ENCODE data around the gene STAM.

GRCh38 chr10:17712053-17712452 is 68.1 kb downstream of the STAM start:
- TF ChIP-seq, protein P1, sequence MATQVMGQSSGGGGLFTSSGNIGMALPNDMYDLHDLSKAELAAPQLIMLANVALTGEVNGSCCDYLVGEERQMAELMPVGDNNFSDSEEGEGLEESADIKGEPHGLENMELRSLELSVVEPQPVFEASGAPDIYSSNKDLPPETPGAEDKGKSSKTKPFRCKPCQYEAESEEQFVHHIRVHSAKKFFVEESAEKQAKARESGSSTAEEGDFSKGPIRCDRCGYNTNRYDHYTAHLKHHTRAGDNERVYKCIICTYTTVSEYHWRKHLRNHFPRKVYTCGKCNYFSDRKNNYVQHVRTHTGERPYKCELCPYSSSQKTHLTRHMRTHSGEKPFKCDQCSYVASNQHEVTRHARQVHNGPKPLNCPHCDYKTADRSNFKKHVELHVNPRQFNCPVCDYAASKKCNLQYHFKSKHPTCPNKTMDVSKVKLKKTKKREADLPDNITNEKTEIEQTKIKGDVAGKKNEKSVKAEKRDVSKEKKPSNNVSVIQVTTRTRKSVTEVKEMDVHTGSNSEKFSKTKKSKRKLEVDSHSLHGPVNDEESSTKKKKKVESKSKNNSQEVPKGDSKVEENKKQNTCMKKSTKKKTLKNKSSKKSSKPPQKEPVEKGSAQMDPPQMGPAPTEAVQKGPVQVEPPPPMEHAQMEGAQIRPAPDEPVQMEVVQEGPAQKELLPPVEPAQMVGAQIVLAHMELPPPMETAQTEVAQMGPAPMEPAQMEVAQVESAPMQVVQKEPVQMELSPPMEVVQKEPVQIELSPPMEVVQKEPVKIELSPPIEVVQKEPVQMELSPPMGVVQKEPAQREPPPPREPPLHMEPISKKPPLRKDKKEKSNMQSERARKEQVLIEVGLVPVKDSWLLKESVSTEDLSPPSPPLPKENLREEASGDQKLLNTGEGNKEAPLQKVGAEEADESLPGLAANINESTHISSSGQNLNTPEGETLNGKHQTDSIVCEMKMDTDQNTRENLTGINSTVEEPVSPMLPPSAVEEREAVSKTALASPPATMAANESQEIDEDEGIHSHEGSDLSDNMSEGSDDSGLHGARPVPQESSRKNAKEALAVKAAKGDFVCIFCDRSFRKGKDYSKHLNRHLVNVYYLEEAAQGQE (IDR thresholded peaks at IDR 0.05; ENCODE audit: low read depth, low read length): no peak
- TF ChIP-seq, protein P2, sequence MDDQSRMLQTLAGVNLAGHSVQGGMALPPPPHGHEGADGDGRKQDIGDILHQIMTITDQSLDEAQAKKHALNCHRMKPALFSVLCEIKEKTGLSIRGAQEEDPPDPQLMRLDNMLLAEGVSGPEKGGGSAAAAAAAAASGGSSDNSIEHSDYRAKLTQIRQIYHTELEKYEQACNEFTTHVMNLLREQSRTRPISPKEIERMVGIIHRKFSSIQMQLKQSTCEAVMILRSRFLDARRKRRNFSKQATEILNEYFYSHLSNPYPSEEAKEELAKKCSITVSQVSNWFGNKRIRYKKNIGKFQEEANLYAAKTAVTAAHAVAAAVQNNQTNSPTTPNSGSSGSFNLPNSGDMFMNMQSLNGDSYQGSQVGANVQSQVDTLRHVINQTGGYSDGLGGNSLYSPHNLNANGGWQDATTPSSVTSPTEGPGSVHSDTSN (IDR thresholded peaks at IDR 0.05): no peak

All from SK-N-SH (cell line).